ENCODE results near the gene ADSS1.

Gene ADSS1

GRCh38 chr14:104776481-104776880 lies 52.5 kb downstream of the ADSS1 start:
- peaks cover 67% of the 10 kb centered on the region for H3K36me3 ChIP-seq (ENCODE audit: control insufficient read depth, low read length)

GRCh38 chr14:104776961-104777807 lies 53.2 kb downstream of the ADSS1 start:
- H3K36me3 ChIP-seq (ENCODE audit: control insufficient read depth, low read length): peaks cover 60% of the 10 kb centered on the region
- no peaks in the 10 kb centered on the region for H3K27me3 ChIP-seq (ENCODE audit: control insufficient read depth, low read length)
- no peaks in the 10 kb centered on the region for H3K9me2 ChIP-seq (replicated peaks; ENCODE audit: control insufficient read depth, low read length)
- no peak overlapping the region for H3K4me3 ChIP-seq (ENCODE audit: low read length)
- no peak for TF ChIP-seq EZH2phosphoT487 (IDR thresholded peaks at IDR 0.05; ENCODE audit: borderline replicate concordance, low read length)
- TF ChIP-seq CTCF (IDR thresholded peaks at IDR 0.05; ENCODE audit: low read depth, low read length, poor library complexity, severe bottlenecking): no peak
- H3K79me2 ChIP-seq (ENCODE audit: control insufficient read depth, low read length): no peaks in the 10 kb centered on the region
- H3K27ac ChIP-seq (ENCODE audit: low read depth, low read length): no peak overlapping the region
- H3K9me3 ChIP-seq (ENCODE audit: control insufficient read depth, insufficient read depth, low read length): peaks cover 3% of the 10 kb centered on the region; the same call in 1 of the 2 replicates
- no peak overlapping the region for H3K4me2 ChIP-seq (ENCODE audit: low read length)
- H3K4me1 ChIP-seq (ENCODE audit: control insufficient read depth, low read length): no peaks in the 10 kb centered on the region
- no peaks in the 10 kb centered on the region for H3F3A ChIP-seq (ENCODE audit: control insufficient read depth, insufficient read depth)
- no peaks in the 10 kb centered on the region for H4K20me1 ChIP-seq (ENCODE audit: control insufficient read depth, insufficient read depth, low read depth, low read length)

More at GRCh38 chr14:104776481-104776880, 52.5 kb downstream of the ADSS1 start:
- H3K79me2 ChIP-seq (ENCODE audit: control insufficient read depth, low read length): no peaks in the 10 kb centered on the region
- H3K9me3 ChIP-seq (ENCODE audit: control insufficient read depth, insufficient read depth, low read length): peaks cover 10% of the 10 kb centered on the region
- no peaks in the 10 kb centered on the region for H3K9me2 ChIP-seq (replicated peaks; ENCODE audit: control insufficient read depth, low read length)
- no peak for TF ChIP-seq CTCF (IDR thresholded peaks at IDR 0.05; ENCODE audit: low read depth, low read length, poor library complexity, severe bottlenecking)
- no peak for TF ChIP-seq EZH2phosphoT487 (IDR thresholded peaks at IDR 0.05; ENCODE audit: borderline replicate concordance, low read length)
- H3K27ac ChIP-seq (ENCODE audit: low read depth, low read length): no peak overlapping the region
- no peak overlapping the region for H3K4me3 ChIP-seq (ENCODE audit: low read length)
- no peaks in the 10 kb centered on the region for H3F3A ChIP-seq (ENCODE audit: control insufficient read depth, insufficient read depth)
- H4K20me1 ChIP-seq (ENCODE audit: control insufficient read depth, insufficient read depth, low read depth, low read length): no peaks in the 10 kb centered on the region
- H3K27me3 ChIP-seq (ENCODE audit: control insufficient read depth, low read length): no peaks in the 10 kb centered on the region
- no peaks in the 10 kb centered on the region for H3K4me1 ChIP-seq (ENCODE audit: control insufficient read depth, low read length)
- H3K4me2 ChIP-seq (ENCODE audit: low read length): no peak overlapping the region

GRCh38 chr14:104777808-104778249 lies 53.8 kb downstream of the ADSS1 start:
- Histone ChIP-seq H4K20me1 (ENCODE audit: control insufficient read depth, insufficient read depth, low read depth, low read length) (no peaks in the 10 kb centered on the region), H3K9me3 (ENCODE audit: control insufficient read depth, insufficient read depth, low read length) (no peaks in the 10 kb centered on the region; the same call in 1 of the 2 replicates), H3K79me2 (ENCODE audit: control insufficient read depth, low read length) (no peaks in the 10 kb centered on the region), H3K4me2 (ENCODE audit: low read length) (no peak overlapping the region), H3K36me3 (ENCODE audit: control insufficient read depth, low read length) (peaks cover 54% of the 10 kb centered on the region), H3K9me2 (replicated peaks; ENCODE audit: control insufficient read depth, low read length) (no peaks in the 10 kb centered on the region), H3F3A (ENCODE audit: control insufficient read depth, insufficient read depth) (no peaks in the 10 kb centered on the region), H3K27ac (ENCODE audit: low read depth, low read length) (no peak overlapping the region), H3K4me1 (ENCODE audit: control insufficient read depth, low read length) (no peaks in the 10 kb centered on the region), H3K4me3 (ENCODE audit: low read length) (no peak overlapping the region), H3K27me3 (ENCODE audit: control insufficient read depth, low read length) (no peaks in the 10 kb centered on the region)
- TF ChIP-seq EZH2phosphoT487 (IDR thresholded peaks at IDR 0.05; ENCODE audit: borderline replicate concordance, low read length): no peak
- TF ChIP-seq CTCF (IDR thresholded peaks at IDR 0.05; ENCODE audit: low read depth, low read length, poor library complexity, severe bottlenecking): no peak
